Hepatocyte (in vitro differentiated cells): ENCODE measurements around the gene OLFM3.

Source experiments
- EZH2 ChIP-seq: fragments of 200-600 bp; sonication (generic); IDR thresholded peaks from 2 replicates; pipeline ENCODE4 v1.6.1; 2016; ENCODE audit warnings: antibody characterized with exemption, mild to moderate bottlenecking, borderline replicate concordance
- TF ChIP-seq, protein P1 (sequence below): fragments of 200-600 bp; sonication (generic); IDR thresholded peaks from 2 replicates; pipeline ENCODE4 v1.5.1; 2016; ENCODE audit warnings: antibody characterized with exemption, mild to moderate bottlenecking; ENCODE audit not compliant: poor library complexity

GRCh38 chr1:101929343-101929742, 67.4 kb downstream of the OLFM3 start:
- TF ChIP-seq EZH2: no peak
- TF ChIP-seq, protein P1, sequence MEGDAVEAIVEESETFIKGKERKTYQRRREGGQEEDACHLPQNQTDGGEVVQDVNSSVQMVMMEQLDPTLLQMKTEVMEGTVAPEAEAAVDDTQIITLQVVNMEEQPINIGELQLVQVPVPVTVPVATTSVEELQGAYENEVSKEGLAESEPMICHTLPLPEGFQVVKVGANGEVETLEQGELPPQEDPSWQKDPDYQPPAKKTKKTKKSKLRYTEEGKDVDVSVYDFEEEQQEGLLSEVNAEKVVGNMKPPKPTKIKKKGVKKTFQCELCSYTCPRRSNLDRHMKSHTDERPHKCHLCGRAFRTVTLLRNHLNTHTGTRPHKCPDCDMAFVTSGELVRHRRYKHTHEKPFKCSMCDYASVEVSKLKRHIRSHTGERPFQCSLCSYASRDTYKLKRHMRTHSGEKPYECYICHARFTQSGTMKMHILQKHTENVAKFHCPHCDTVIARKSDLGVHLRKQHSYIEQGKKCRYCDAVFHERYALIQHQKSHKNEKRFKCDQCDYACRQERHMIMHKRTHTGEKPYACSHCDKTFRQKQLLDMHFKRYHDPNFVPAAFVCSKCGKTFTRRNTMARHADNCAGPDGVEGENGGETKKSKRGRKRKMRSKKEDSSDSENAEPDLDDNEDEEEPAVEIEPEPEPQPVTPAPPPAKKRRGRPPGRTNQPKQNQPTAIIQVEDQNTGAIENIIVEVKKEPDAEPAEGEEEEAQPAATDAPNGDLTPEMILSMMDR: no peak
